GM19324 (cell line): ENCODE results near the gene SLC35E4.
"Not testable (repeated sequence)": the region's sequence is repeated elsewhere in the genome, so short reads cannot be mapped to it uniquely, and the experiment has no call there.

ENCODE experiments used
- ATAC-seq: cut with Tn5 transposase; IDR thresholded peaks from one replicate; pipeline ENCODE4 v1.9.1; 2021; ENCODE audit warnings: mild to moderate bottlenecking, moderate library complexity; ENCODE audit not compliant: unreplicated experiment, low FRiP score

SLC35E4 gene

DNA sequence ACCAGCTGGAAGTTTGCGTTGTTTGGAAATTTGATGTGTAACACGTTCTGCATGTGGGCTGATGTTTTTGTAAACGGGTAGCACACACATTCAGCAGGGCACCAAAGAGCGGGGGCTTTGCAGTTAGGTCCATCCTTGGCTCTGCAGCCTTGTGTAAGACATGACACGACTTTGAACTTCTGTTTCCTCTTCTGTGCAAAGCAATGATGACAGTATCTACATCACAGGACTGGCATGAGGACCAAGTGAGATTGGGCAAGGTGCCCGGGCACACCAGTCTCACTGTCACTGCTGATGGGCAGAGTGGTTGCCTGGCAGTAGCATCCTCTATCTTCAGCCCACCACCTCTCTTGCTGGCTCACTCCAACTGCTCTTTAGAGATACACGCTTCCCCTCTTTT, 25.3 kb upstream of the SLC35E4 start:
- ATAC-seq, result no peak

DNA sequence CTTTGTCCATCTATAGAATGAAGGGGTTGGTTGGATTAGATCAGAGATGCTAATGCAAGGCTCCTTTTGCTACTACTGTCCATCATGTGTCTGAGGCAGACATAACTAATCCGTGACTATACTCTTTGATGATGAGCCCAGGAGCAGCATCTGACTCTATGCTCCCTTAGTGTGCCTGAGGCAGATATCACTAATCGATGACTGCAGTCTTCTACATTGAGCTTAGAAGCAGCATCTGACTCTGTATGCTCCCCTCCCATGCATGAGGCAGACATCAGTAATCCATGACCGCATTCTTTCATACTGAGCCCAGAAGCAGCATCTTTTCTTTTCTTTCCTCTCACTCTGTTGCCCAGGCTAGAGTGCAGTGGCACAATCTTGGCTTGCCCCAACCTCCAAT, 24.4 kb upstream of the SLC35E4 start:
- ATAC-seq, result no peak

DNA sequence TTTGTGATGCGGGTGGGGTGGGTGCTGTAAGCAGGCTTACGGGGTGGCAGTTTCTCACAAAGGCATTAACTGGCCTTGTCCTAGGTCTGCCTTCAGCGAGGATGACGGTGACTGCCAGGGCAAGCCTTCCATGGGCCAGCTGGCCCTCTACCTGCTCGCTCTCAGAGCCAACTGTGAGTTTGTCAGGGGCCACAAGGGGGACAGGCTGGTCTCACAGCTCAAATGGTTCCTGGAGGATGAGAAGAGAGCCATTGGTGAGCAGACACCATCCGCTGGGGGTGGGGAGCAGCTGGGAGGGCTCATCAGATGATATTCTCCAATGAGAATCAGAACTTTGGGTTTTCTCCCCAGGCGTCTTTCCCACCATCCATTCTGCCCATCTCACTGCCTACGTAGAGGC, 22.8 kb upstream of the SLC35E4 start:
- no peak for ATAC-seq

DNA sequence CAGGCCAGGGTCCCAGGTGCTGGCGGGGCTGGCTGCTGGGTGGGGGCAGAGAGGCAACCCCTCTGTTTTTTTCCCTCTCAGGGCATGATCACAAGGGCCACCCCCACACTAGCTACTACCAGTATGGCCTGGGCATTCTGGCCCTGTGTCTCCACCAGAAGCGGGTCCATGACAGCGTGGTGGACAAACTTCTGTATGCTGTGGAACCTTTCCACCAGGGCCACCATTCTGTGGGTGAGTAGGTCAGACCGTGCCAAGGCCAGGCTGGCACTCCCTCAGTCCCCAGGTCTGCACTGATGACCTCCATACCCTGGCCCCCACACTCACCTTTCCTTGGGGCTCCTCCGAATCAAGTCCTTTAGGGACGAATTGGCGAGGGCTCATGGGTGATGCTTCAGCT, 21.3 kb upstream of the SLC35E4 start:
- ATAC-seq, result no peak

DNA sequence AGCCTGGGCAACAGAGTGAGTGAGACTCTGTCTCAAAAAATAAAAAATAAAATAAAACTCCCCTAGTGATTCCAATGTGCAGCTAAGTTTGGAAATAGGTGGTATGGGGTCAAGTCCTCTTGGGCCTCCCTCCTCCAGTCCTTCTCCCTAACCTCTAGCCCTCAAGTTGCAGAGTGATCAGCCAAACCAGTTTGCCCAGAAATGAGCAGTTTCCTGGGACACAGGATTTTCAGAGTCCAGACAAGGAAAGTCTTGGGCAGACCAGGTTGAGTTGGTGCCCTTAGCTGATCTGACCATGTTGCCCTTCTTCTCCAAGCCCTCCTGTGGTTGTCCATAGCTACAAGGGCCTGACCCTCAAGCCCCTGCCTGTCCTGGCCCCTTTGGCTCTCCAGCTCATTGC, 20.7 kb upstream of the SLC35E4 start:
- no peak for ATAC-seq

DNA sequence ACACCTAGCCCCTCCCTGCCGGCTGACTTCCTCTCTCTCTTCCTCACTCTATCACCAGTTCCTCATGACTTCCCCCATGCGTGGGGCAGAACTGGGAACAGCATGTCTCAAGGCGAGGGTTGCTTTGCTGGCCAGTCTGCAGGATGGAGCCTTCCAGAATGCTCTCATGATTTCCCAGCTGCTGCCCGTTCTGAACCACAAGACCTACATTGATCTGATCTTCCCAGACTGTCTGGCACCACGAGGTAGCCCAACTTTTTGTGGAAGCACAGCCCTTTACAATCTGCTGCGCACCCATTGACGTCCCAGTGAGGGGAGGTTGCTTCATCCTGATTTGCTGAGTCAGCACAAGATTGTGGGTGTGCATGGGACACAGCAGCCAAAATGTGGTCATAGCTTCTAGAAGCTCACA, 20.0 kb upstream of the SLC35E4 start:
- no peak for ATAC-seq

DNA sequence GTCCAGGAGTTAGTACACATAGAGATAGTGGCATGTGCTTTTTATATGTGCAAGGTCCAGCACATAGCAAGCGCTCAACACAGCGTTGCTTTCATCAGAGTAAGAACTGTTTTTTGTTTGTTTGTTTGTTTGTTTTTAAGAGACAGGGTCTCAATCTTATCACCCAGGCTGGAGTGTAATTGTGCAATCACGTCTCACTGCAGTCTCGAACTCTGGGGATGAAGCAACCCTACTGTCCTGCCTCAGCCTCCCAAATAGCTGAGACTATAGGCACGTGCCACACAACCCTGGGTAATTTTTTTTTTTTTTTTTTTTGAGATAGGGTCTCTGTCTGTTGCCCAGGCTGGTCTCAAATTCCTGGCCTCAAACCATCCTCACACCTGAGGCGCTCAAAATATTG, 17.8 kb upstream of the SLC35E4 start:
- ATAC-seq, result no peak

DNA sequence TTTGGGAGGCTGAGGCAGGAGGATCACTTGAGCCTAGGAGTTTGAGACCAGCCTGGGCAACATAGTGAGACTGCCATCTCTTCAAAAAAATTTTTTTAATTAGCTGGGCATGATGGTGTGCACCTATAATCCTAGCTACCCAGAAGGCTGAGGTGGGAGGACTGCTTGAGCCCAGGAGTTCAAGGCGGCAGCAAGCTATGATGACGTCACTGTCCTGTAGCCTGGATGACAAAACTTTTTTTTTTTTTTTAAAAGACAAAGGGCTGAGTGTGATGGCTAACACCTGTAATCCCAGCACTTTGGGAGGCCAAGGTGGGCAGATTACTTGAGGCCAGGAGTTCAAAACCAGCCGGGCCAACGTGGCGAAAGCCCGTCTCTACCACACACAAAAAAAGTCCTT, 15.7 kb upstream of the SLC35E4 start:
- ATAC-seq, result not testable (repeated sequence)

DNA sequence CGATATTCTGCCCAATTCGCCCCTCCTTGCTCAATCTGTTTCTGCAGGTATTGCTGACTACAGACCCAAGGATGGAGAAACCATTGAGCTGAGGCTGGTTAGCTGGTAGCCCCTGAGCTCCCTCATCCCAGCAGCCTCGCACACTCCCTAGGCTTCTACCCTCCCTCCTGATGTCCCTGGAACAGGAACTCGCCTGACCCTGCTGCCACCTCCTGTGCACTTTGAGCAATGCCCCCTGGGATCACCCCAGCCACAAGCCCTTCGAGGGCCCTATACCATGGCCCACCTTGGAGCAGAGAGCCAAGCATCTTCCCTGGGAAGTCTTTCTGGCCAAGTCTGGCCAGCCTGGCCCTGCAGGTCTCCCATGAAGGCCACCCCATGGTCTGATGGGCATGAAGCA, 9.2 kb upstream of the SLC35E4 start:
- no peak for ATAC-seq

DNA sequence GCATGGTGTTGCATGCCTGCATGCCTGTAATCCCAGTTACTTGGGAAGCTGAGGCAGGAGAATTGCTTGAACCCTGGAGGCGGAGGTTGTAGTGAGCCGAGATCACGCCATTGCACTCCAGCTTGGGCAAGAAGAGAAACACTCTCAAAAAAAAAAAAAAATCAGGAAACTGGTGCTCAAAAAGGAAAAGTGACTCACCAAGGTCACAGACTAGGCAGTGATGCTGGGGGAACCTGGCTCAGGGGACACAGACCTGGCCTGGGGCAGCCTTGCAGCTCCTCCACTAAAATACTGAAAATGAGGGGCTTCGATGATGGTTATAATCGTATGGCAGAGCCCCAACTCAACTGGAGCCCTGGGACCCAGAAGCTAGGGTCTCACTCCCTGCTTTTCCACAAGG, 8.1 kb upstream of the SLC35E4 start:
- ATAC-seq, result no peak

DNA sequence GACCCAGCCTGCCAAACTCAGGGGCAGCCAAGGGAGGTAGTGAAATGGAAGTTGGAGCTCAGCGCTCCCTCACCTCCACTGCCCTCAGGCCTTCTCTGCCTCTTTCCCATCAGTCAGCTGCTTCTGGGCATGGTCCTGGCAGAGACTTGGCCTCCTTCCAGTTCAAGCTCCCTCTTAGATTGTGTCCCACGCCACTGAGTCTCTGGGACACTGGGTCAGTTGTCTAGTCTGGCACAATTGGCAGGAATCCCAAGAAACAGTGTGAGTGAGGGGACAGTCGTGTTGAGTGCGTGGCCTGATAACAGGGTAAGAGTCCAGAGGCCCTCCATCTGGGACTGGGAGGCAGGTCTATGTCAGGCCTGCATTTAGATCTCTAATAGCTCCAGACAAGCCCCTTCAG, 7.1 kb upstream of the SLC35E4 start:
- no peak for ATAC-seq

DNA sequence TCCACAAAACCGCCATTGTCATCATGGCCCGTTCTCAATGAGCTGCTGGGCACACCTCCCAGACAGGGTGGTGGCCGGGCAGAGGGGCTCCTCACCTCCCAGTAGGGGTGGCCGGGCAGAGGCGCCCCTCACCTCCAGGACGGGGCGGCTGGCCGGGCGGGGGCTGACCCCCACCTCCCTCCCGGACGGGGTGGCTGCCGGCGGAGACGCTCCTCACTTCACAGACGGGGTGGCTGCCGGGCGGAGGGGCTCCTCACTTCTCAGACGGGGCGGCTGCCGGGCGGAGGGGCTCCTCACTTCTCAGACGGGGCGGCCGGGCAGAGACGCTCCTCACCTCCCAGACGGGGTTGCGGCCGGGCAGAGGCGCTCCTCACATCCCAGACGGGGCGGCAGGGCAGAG, 4.1 kb upstream of the SLC35E4 start:
- not testable (repeated sequence) for ATAC-seq

DNA sequence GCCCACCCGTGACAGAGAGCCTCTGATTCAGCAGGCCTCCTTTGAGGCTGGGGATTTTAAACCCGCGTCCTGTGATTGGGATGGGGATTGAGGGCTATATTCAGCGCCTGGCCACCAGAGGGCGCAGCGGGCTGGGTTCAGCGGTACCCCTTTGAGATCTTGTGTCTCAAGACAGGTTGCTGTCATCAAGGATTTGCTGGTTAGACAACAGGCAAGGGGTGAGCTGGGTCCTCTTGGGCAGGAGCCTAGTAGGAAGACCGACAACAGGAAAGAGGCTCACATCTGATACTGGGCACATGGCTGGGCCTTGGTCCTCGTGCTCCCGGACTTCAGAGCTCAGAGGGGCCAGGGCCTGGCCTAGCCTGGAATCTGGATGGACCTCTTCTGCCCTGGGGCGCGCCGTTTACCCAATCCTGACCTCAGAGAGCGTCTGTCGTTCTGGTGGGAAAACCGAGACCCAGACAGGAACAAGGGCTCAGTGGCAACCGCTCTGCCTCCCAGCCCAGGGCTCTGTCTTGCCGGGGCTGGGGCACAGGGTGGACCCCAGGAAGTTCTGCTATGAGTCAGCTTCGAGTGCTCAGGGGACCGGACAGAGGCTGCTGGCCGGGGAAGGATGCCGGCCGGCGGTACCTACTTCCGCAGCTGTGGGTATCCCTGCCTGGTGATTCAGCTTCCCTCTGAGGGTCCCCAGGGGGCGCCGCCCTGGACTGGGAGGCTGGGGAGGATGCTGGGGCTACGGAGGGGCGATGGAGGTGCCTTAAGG, 929 bp upstream of the SLC35E4 start:
- peak; percentile 50 for ATAC-seq

DNA sequence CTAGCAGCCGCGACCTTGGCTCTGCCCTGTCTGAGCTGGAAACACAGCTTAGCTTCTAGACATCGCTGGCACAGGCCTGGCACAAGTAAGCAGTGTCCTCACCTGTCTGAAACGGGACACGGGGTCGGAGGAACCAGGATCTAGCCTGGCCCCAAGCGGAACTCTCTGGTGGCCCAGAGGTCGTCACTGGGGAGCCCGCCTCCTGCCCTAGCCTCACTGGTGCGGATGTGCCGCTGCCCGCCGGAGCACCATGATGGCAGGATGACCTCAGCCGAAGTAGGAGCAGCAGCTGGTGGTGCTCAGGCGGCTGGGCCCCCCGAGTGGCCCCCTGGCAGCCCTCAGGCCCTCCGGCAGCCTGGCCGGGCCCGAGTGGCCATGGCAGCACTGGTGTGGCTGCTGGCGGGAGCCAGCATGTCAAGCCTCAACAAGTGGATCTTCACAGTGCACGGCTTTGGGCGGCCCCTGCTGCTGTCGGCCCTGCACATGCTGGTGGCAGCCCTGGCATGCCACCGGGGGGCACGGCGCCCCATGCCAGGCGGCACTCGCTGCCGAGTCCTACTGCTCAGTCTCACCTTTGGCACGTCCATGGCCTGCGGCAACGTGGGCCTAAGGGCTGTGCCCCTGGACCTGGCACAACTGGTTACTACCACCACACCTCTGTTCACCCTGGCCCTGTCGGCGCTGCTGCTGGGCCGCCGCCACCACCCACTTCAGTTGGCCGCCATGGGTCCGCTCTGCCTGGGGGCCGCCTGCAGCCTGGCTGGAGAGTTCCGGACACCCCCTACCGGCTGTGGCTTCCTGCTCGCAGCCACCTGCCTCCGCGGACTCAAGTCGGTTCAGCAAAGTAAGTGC, 871 bp downstream of the SLC35E4 start:
- no peak for ATAC-seq

DNA sequence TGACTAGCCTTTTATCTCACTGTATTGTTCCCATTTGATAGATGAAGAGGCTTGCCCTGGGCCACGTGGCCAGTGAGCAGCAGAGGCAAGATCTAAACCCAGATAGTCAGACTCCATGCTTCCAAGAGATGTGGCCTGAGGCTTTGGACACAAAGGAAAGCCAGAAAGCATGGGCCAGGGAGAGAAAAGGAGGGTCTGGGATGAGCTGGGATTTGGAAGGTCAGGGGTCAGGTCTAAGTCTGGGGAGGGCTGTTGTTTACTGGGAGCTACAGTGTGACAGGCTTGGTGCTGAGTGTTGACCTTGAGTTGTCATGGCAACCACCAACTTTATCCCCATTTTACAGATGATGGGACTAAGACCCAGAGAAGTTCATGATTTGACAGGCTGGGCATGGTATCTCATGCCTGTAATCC, 2.1 kb downstream of the SLC35E4 start:
- no peak for ATAC-seq

DNA sequence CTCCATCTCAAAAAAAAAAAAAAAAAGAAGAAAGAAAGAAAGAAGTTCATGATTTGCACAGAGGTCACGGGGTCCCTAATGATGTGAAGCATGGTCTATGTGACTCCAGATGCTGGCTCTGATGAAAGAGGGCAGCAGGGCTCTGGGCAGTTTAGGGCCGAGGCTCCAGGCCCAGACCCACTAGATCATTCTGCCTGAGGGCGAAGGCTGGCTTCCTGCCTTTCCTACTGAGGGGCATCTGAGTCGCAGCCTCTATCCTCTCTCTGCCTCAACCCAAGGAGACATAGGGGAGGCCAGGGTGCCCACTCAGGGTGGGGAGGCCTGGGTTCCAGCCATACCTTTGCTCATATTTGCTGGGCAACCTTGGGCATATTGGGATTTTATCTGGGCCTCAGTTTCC, 4.8 kb downstream of the SLC35E4 start:
- ATAC-seq, result no peak

DNA sequence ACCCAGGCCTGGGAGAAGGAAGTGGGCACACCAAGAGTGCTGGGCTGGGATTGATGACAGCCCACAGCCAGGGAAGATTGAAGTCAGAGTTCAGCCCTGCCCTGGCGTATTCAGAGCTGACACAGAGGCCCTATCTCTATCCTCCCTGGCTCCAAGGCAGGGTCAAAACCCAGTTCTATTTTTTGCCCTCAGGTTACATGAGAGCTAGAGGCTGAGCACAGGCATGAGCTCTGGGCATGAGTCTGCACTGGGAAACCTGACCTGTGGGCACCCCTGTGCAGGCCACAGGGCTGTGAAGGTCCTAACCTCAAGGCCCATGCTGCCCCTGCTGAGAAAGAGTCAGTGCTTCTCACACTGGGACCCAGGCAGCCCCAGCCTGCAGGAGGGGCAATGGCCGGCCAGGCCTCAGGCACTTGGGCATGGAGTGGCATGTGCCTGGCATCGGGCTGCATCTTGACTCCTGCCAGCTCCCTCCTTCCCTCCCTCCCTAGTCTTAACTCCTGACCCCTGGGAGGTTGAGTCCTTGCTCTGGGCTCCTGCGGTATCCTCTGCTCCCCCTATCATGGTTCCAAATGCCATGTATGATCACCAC, 5.4 kb downstream of the SLC35E4 start:
- ATAC-seq, result no peak

DNA sequence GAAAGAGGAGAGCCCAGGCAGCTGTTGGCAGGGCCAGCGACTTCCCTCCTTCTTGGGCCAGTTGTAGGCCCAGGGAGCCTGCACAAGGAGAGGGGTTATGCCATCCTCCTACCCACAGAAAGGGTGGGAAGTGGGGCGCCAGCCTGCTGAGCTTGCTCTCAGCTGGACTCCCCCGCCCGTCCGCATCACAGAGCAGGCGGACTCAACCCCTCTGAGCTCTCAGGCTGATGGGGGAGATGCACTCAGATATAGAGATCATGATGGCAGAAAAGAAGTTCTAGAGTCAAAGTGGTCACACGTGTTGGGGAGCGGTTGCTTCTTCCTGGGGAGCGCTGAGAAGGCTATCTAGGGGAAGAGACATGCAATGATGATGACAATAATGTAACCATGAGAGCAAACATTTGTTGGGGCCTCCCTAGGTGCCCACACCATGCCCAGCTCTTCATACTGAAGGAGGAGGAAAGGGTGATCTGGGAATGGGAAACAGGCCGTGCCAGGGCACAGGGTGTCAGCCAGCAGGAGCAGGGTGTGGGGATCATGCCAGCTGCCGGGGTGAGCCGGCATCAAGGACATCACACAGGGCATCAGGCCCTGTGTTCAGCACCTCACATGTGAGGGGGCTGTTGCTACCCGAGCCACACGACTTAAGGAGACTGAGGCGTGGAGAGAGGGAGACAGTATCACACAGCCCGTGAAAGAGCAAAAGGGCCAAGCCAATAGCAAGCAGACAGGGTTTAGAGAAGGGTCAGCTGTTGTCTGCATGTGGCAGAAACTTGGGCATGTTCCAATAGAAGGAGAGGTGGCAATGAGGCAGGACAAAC, 7.7 kb downstream of the SLC35E4 start:
- no peak for ATAC-seq

DNA sequence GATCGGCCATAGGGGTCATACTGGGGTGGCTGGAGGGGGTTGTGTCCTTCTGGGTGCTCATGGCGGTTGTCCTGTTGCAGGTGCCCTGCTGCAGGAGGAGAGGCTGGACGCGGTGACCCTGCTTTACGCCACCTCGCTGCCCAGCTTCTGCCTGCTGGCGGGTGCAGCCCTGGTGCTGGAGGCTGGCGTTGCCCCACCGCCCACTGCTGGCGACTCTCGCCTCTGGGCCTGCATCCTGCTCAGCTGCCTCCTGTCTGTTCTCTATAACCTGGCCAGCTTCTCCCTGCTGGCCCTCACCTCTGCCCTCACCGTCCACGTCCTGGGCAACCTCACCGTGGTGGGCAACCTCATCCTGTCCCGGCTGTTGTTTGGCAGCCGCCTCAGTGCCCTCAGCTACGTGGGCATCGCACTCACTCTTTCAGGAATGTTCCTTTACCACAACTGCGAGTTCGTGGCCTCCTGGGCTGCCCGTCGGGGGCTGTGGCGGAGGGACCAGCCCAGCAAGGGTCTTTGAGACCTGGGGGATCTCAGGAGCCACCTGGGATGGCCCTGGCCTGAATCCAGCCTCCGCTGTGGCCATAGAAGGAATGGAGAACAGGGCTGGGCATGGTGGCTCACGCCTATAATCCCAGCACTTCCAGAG, 11.1 kb downstream of the SLC35E4 start:
- no peak for ATAC-seq

DNA sequence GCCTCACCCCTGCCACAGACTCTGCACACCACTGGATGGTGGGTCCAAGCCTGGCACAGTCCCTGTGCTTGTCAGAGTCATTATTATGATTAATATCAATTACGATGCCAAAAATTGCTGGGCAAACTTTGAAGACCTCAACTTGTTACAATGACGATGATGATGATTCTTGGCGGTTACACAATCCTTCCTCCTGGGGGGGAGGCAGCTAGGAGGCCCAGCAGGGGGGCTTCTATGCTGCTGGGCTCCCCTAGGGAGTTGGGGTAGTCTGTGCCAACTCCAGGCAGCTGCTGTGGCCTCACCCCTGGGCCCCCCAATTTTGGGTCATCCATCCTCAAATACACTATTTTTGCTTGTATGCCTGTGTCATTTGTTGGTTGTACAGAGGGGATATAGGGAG, 12.0 kb downstream of the SLC35E4 start:
- no peak for ATAC-seq
